Measurements from ENCODE around the gene MSS51. TPM values are rescaled to one million over a fixed set of nuclear protein-coding genes. Genes with fewer than 3 reads are reported as not detected.

MSS51 gene
- total RNA-seq, 2 experiments from 2014 or later = 4.0 to 4.8 TPM

Other genes with a start within 250 kb of the MSS51 start
- gene DNAJC9, start 186.3 kb downstream of the MSS51 start, total RNA-seq = 10 to 100 TPM; 50.1 to 51.8 TPM
- 10 to 100 TPM; 73.5 to 78.4 TPM for gene MRPS16, start 180.9 kb downstream of the MSS51 start, total RNA-seq
- 1 to 10 TPM; 2.0 to 2.2 TPM for gene CFAP70, start 74.7 kb downstream of the MSS51 start, total RNA-seq
- 10 to 100 TPM; 88.9 to 90.6 TPM for gene ANXA7, start 19.5 kb downstream of the MSS51 start, total RNA-seq
- gene PPP3CB, start 62.5 kb upstream of the MSS51 start, total RNA-seq = 10 to 100 TPM; 41.7 to 42.2 TPM
- 1 to 10 TPM; 3.4 to 4.1 TPM for gene USP54, start 157.8 kb upstream of the MSS51 start, total RNA-seq
- gene MYOZ1, start 207.9 kb upstream of the MSS51 start, total RNA-seq = not detected
- gene SYNPO2L, start 222.5 kb upstream of the MSS51 start, total RNA-seq = not detected